Duodenal mucosa (tissue), 2 donors: ENCODE results near the gene SHOX.
A peak's percentile ranks its signal among the peaks of the same experiment; 100 is the strongest.

Experiments used
- H3K27ac ChIP-seq: one replicate; pipeline ENCODE4 v1.7.0; 2013; ENCODE audit warnings: low read depth, low read length
- H3K27me3 ChIP-seq, 2 donors: one replicate each; pipeline ENCODE4 v1.7.0; 2013; ENCODE audit warnings: low read length in 2 of 2, control low read depth in 1 of 2; ENCODE audit not compliant: insufficient read depth in 2 of 2, control insufficient read depth in 1 of 2
- H3K36me3 ChIP-seq, 2 donors: one replicate each; pipeline ENCODE4 v1.7.0; 2013; ENCODE audit warnings: low read length in 2 of 2, control low read depth in 1 of 2; ENCODE audit not compliant: insufficient read depth in 2 of 2, control insufficient read depth in 1 of 2
- H3K4me1 ChIP-seq, 2 donors: one replicate each; pipeline ENCODE4 v1.7.0; 2013; ENCODE audit warnings: low read length in 2 of 2, control low read depth in 1 of 2; ENCODE audit not compliant: insufficient read depth in 2 of 2, control insufficient read depth in 1 of 2
- H3K4me3 ChIP-seq, 2 donors: one replicate each; pipeline ENCODE4 v1.7.0; 2013; ENCODE audit warnings: low read length in 2 of 2, low read depth in 1 of 2
- H3K9ac ChIP-seq, 2 donors: one replicate each; pipeline ENCODE4 v1.7.0; 2013; ENCODE audit warnings: low read length in 2 of 2, low read depth in 1 of 2
- H3K9me3 ChIP-seq, 2 donors: one replicate each; pipeline ENCODE4 v1.7.0; 2013; ENCODE audit warnings: low read length in 2 of 2, control low read depth in 1 of 2; ENCODE audit not compliant: control insufficient read depth in 1 of 2

Gene SHOX

GRCh38 chrX:629230-630006 is 1.2 kb upstream of the SHOX start:
- H3K4me3 ChIP-seq = no peak overlapping the region
- H3K36me3 ChIP-seq = no peaks in the 10 kb centered on the region
- H3K27ac ChIP-seq = no peak overlapping the region
- H3K27me3 ChIP-seq = peaks cover 27 to 43% of the 10 kb centered on the region in 2 donors
- H3K9ac ChIP-seq = no peak overlapping the region
- H3K9me3 ChIP-seq = no peaks in the 10 kb centered on the region
- no peaks in the 10 kb centered on the region for H3K4me1 ChIP-seq

GRCh38 chrX:630007-630611 is 482 bp upstream of the SHOX start:
- no peaks in the 10 kb centered on the region for H3K36me3 ChIP-seq
- H3K27me3 ChIP-seq = peaks cover 27 to 46% of the 10 kb centered on the region in 2 donors
- H3K4me1 ChIP-seq = no peaks in the 10 kb centered on the region
- H3K4me3 ChIP-seq = no peak overlapping the region
- H3K9me3 ChIP-seq = no peaks in the 10 kb centered on the region
- no peak overlapping the region for H3K27ac ChIP-seq
- no peak overlapping the region for H3K9ac ChIP-seq

- Histone ChIP-seq H3K4me3 (no peak overlapping the region), H3K27ac (no peak overlapping the region), H3K9me3 (no peaks in the 10 kb centered on the region), H3K36me3 (no peaks in the 10 kb centered on the region), H3K4me1 (no peaks in the 10 kb centered on the region), H3K9ac (no peak overlapping the region), H3K27me3 (peaks cover 36 to 52% of the 10 kb centered on the region in 2 donors)
Measured at GRCh38 chrX:631802-632365, 1.3 kb downstream of the SHOX start.

- no peak overlapping the region for H3K27ac ChIP-seq
- H3K36me3 ChIP-seq = no peaks in the 10 kb centered on the region
- H3K4me3 ChIP-seq = no peak overlapping the region
- H3K9ac ChIP-seq = no peak overlapping the region
- peaks cover 0 to 3% of the 10 kb centered on the region in 2 donors for H3K4me1 ChIP-seq
- peaks cover 42 to 54% of the 10 kb centered on the region in 2 donors for H3K27me3 ChIP-seq
- no peaks in the 10 kb centered on the region for H3K9me3 ChIP-seq
Measured at GRCh38 chrX:632366-633042, 1.9 kb downstream of the SHOX start.

GRCh38 chrX:633043-633984 is 2.7 kb downstream of the SHOX start:
- Histone ChIP-seq H3K9ac (no peak overlapping the region), H3K4me3 (no peak overlapping the region), H3K27me3 (peaks cover 49 to 57% of the 10 kb centered on the region in 2 donors), H3K36me3 (no peaks in the 10 kb centered on the region), H3K9me3 (no peaks in the 10 kb centered on the region), H3K27ac (no peak overlapping the region), H3K4me1 (peaks cover under 1 to 10% of the 10 kb centered on the region in 2 donors)

GRCh38 chrX:633985-634958 is 3.7 kb downstream of the SHOX start:
- Histone ChIP-seq H3K27ac (no peak overlapping the region), H3K4me1 (peaks cover 9 to 15% of the 10 kb centered on the region in 2 donors), H3K4me3 (no peak overlapping the region), H3K9ac (no peak overlapping the region), H3K36me3 (no peaks in the 10 kb centered on the region), H3K9me3 (no peaks in the 10 kb centered on the region), H3K27me3 (peaks cover 51 to 62% of the 10 kb centered on the region in 2 donors)

- Histone ChIP-seq H3K9ac (no peak overlapping the region), H3K4me3 (no peak overlapping the region), H3K27ac (no peak overlapping the region), H3K9me3 (no peaks in the 10 kb centered on the region), H3K27me3 (peaks cover 45 to 59% of the 10 kb centered on the region in 2 donors), H3K4me1 (peaks cover 9 to 15% of the 10 kb centered on the region in 2 donors), H3K36me3 (no peaks in the 10 kb centered on the region)
Measured at GRCh38 chrX:635428-636090, 5.0 kb downstream of the SHOX start.

GRCh38 chrX:636981-637659 is 6.5 kb downstream of the SHOX start:
- Histone ChIP-seq H3K4me1 (peaks cover 9 to 15% of the 10 kb centered on the region in 2 donors), H3K27me3 (peaks cover 44 to 57% of the 10 kb centered on the region in 2 donors), H3K27ac (no peak overlapping the region), H3K9ac (no peak overlapping the region), H3K4me3 (peak overlapping the region; percentile 47 to 50), H3K36me3 (no peaks in the 10 kb centered on the region), H3K9me3 (no peaks in the 10 kb centered on the region)
